ENCODE data around the gene SHQ1.

DNA sequence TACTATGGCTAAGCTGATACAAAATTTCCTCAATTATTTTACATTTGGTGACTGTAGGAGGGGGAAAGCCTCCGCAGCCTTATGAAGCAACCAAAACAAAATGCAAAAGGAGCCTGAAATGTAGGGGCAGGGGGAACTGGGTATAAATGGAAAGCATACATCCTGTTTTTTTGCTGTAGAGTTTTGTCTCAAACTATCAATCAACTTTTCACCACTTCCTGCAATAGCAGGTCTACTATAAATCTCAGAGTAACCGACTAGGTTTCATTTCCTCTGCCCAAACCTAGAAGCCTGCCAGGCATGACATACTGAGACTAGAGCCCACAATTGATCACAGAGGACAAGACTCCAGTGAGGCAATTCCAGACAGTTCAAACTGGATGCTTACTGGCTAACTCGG lies 91.3 kb downstream of the SHQ1 start:
- TF ChIP-seq, protein P1, sequence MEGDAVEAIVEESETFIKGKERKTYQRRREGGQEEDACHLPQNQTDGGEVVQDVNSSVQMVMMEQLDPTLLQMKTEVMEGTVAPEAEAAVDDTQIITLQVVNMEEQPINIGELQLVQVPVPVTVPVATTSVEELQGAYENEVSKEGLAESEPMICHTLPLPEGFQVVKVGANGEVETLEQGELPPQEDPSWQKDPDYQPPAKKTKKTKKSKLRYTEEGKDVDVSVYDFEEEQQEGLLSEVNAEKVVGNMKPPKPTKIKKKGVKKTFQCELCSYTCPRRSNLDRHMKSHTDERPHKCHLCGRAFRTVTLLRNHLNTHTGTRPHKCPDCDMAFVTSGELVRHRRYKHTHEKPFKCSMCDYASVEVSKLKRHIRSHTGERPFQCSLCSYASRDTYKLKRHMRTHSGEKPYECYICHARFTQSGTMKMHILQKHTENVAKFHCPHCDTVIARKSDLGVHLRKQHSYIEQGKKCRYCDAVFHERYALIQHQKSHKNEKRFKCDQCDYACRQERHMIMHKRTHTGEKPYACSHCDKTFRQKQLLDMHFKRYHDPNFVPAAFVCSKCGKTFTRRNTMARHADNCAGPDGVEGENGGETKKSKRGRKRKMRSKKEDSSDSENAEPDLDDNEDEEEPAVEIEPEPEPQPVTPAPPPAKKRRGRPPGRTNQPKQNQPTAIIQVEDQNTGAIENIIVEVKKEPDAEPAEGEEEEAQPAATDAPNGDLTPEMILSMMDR (conservative IDR thresholded peaks at IDR 0.05; ENCODE audit: low read depth, low read length): no peak
- TF ChIP-seq POLR2A (IDR thresholded peaks at IDR 0.05; ENCODE audit: low read depth, low read length) (no peak), RCOR1 (IDR thresholded peaks at IDR 0.05; ENCODE audit: insufficient replicate concordance, low read length) (no peak), MXI1 (IDR thresholded peaks at IDR 0.05; ENCODE audit: borderline replicate concordance, low read depth, low read length) (no peak), MAFK (IDR thresholded peaks at IDR 0.05; ENCODE audit: low read depth, low read length) (no peak), RAD21 (IDR thresholded peaks at IDR 0.05; ENCODE audit: low read length) (no peak)
- TF ChIP-seq, protein P2, sequence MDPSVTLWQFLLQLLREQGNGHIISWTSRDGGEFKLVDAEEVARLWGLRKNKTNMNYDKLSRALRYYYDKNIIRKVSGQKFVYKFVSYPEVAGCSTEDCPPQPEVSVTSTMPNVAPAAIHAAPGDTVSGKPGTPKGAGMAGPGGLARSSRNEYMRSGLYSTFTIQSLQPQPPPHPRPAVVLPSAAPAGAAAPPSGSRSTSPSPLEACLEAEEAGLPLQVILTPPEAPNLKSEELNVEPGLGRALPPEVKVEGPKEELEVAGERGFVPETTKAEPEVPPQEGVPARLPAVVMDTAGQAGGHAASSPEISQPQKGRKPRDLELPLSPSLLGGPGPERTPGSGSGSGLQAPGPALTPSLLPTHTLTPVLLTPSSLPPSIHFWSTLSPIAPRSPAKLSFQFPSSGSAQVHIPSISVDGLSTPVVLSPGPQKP (IDR thresholded peaks at IDR 0.05; ENCODE audit: borderline replicate concordance, low read depth, low read length): no peak
- TF ChIP-seq, protein P3, sequence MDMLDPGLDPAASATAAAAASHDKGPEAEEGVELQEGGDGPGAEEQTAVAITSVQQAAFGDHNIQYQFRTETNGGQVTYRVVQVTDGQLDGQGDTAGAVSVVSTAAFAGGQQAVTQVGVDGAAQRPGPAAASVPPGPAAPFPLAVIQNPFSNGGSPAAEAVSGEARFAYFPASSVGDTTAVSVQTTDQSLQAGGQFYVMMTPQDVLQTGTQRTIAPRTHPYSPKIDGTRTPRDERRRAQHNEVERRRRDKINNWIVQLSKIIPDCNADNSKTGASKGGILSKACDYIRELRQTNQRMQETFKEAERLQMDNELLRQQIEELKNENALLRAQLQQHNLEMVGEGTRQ (IDR thresholded peaks at IDR 0.05; ENCODE audit: low read depth, low read length): no peak
